GM18868 (cell line): ENCODE data around the gene ARMC5.

ENCODE experiments used
- ATAC-seq: cut with Tn5 transposase; IDR thresholded peaks from one replicate; pipeline ENCODE4 v1.9.1; 2021; ENCODE audit warnings: mild to moderate bottlenecking, moderate library complexity; ENCODE audit not compliant: unreplicated experiment

ARMC5 gene

GRCh38 chr16:31461201-31461920 lies 2.1 kb downstream of the ARMC5 start:
- no peak for ATAC-seq

GRCh38 chr16:31461921-31462804 lies 2.9 kb downstream of the ARMC5 start:
- ATAC-seq = no peak

- ATAC-seq = no peak
Observed at GRCh38 chr16:31464348-31464769, 5.1 kb downstream of the ARMC5 start.

GRCh38 chr16:31464781-31465260 lies 5.5 kb downstream of the ARMC5 start:
- ATAC-seq = no peak

GRCh38 chr16:31465788-31466370 lies 6.6 kb downstream of the ARMC5 start:
- no peak for ATAC-seq

GRCh38 chr16:31466381-31466841 lies 7.1 kb downstream of the ARMC5 start:
- ATAC-seq = no peak

- ATAC-seq = no peak
Observed at GRCh38 chr16:31467151-31467773, 8.0 kb downstream of the ARMC5 start.

GRCh38 chr16:31467858-31468257 lies 8.6 kb downstream of the ARMC5 start:
- no peak for ATAC-seq

GRCh38 chr16:31470615-31471014 lies 11.3 kb downstream of the ARMC5 start:
- no peak for ATAC-seq

GRCh38 chr16:31471241-31471874 lies 12.1 kb downstream of the ARMC5 start:
- ATAC-seq = no peak

GRCh38 chr16:31471875-31472708 lies 12.8 kb downstream of the ARMC5 start, which contains the start of gene TGFB1I1:
Gene TGFB1I1, plus strand, starts transcription at chr16:31472152. Its CDS starts 37 bp downstream, at chr16:31472189.
- no peak for ATAC-seq

GRCh38 chr16:31472709-31473203 lies 13.5 kb downstream of the ARMC5 start:
- no peak for ATAC-seq

GRCh38 chr16:31473264-31473984 lies 14.1 kb downstream of the ARMC5 start:
- no peak for ATAC-seq

- no peak for ATAC-seq
Observed at GRCh38 chr16:31474173-31474714, 14.9 kb downstream of the ARMC5 start.

- ATAC-seq = no peak
Observed at GRCh38 chr16:31474773-31475738, 15.8 kb downstream of the ARMC5 start.

GRCh38 chr16:31475946-31476302 lies 16.6 kb downstream of the ARMC5 start:
- no peak for ATAC-seq
